IMR-90 (cell line): ENCODE results near the gene NAA60. TPM values are rescaled to one million over a fixed set of nuclear protein-coding genes. Genes with fewer than 3 reads are reported as not detected.

Experiments
- ATAC-seq: fragments of 200-7000 bp; cut with Tn5 transposase; 2 replicates; pipeline ENCODE4 v1.9.1; 2020; ENCODE audit warnings: low read depth, mild to moderate bottlenecking, moderate library complexity
- BruUV-seq: library from RNA; stranded (reverse); fragments of 400-500 nt; replicated peaks from 2 replicates; lab custom pipeline; 2021; lab: Mats Ljungman, UMichigan
- CTCF ChIA-PET: fragments of 300-600 bp; formaldehyde crosslinking; extraction: SDS; loops from one replicate; lab custom pipeline; 2021; ENCODE audit warnings: antibody characterized with exemption; lab: Yijun Ruan, JAX
- POLR2A ChIA-PET: fragments of 300-600 bp; sonication (Branson Sonifier 250); formaldehyde crosslinking; loops from one replicate; lab custom pipeline; 2022; ENCODE audit warnings: antibody characterized with exemption; ENCODE audit not compliant: unreplicated experiment; lab: Charles Lee
- DNase-seq: peaks from one replicate; pipeline ENCODE4 v3.0.0; 2013
- H2AFZ ChIP-seq: replicated peaks from 2 replicates; pipeline ENCODE3; 2013; ENCODE audit warnings: low read length, mild to moderate bottlenecking; ENCODE audit not compliant: poor library complexity
- H2AK5ac ChIP-seq: 2 replicates; pipeline ENCODE4 v1.6.1; 2013; ENCODE audit warnings: low read depth, low read length, inconsistent platforms
- H2AK9ac ChIP-seq: replicated peaks from 2 replicates; pipeline ENCODE3; 2013; ENCODE audit warnings: mild to moderate bottlenecking, low read depth, low read length, moderate library complexity; ENCODE audit not compliant: poor library complexity
- H2BK120ac ChIP-seq: 2 replicates; pipeline ENCODE4 v1.6.1; 2013; ENCODE audit warnings: low read depth, low read length, inconsistent platforms
- H2BK15ac ChIP-seq: 3 replicates; pipeline ENCODE4 v1.6.1; 2013; ENCODE audit warnings: low read depth, low read length, inconsistent platforms
- H2BK20ac ChIP-seq: 2 replicates; pipeline ENCODE4 v1.6.1; 2013; ENCODE audit warnings: low read depth, mild to moderate bottlenecking, inconsistent platforms, low read length, moderate library complexity
- H2BK5ac ChIP-seq: 2 replicates; pipeline ENCODE4 v1.6.1; 2013; ENCODE audit warnings: mild to moderate bottlenecking, low read depth, low read length, inconsistent platforms; ENCODE audit not compliant: poor library complexity, severe bottlenecking
- H3K14ac ChIP-seq: replicated peaks from 2 replicates; pipeline ENCODE4 v1.6.1; 2013; ENCODE audit warnings: low read depth, low read length, inconsistent platforms
- H3K18ac ChIP-seq: 2 replicates; pipeline ENCODE4 v1.6.1; 2013; ENCODE audit warnings: low read depth, low read length, control low read depth
- H3K23ac ChIP-seq: 2 replicates; pipeline ENCODE4 v1.6.1; 2013; ENCODE audit warnings: low read depth, low read length, inconsistent platforms
- H3K27ac ChIP-seq: 2 replicates; pipeline ENCODE4 v1.5.1; 2013; ENCODE audit warnings: mild to moderate bottlenecking, control low read depth, low read length; ENCODE audit not compliant: insufficient read depth
- H3K27me3 ChIP-seq: 2 replicates; pipeline ENCODE4 v1.6.1; 2013; ENCODE audit warnings: low read length; ENCODE audit not compliant: control insufficient read depth, insufficient read depth
- H3K36me3 ChIP-seq: 2 replicates; pipeline ENCODE4 v1.6.1; 2013; ENCODE audit warnings: low read length, mixed read lengths; ENCODE audit not compliant: control insufficient read depth, insufficient read depth
- H3K4ac ChIP-seq: 2 replicates; pipeline ENCODE4 v1.6.1; 2013; ENCODE audit warnings: low read depth, low read length, inconsistent platforms
- H3K4me1 ChIP-seq: 2 replicates; pipeline ENCODE4 v1.6.1; 2013; ENCODE audit warnings: low read length, mixed read lengths; ENCODE audit not compliant: control insufficient read depth, insufficient read depth
- H3K4me2 ChIP-seq: 2 replicates; pipeline ENCODE4 v1.6.1; 2013; ENCODE audit warnings: low read depth, mild to moderate bottlenecking, control low read depth, low read length, moderate library complexity
- H3K4me3 ChIP-seq: 2 replicates; pipeline ENCODE4 v1.5.1; 2013; ENCODE audit warnings: low read depth, mild to moderate bottlenecking, control low read depth, low read length, moderate library complexity; ENCODE audit not compliant: insufficient read depth
- H3K56ac ChIP-seq: 2 replicates; pipeline ENCODE4 v1.6.1; 2013; ENCODE audit warnings: low read length, inconsistent platforms; ENCODE audit not compliant: insufficient read depth; ENCODE audit errors: extremely low read depth
- H3K79me1 ChIP-seq, 2 experiments: 2 replicates each; pipeline ENCODE4 v1.6.1; 2013; ENCODE audit warnings: low read length in 2 of 2, inconsistent platforms in 1 of 2, low read depth in 1 of 2
- H3K9ac ChIP-seq: 2 replicates; pipeline ENCODE4 v1.6.1; 2013; ENCODE audit warnings: low read depth, low read length, control low read depth
- H3K9me1 ChIP-seq: 2 replicates; pipeline ENCODE4 v1.6.1; 2013; ENCODE audit warnings: low read length, inconsistent platforms; ENCODE audit not compliant: insufficient read depth
- H3K9me3 ChIP-seq: 2 replicates; pipeline ENCODE4 v1.6.1; 2013; ENCODE audit warnings: low read length; ENCODE audit not compliant: control insufficient read depth, insufficient read depth
- H4K20me1 ChIP-seq: 2 replicates; pipeline ENCODE4 v1.6.1; 2013; ENCODE audit warnings: low read length, inconsistent platforms; ENCODE audit not compliant: insufficient read depth
- H4K5ac ChIP-seq: 2 replicates; pipeline ENCODE4 v1.6.1; 2013; ENCODE audit warnings: mild to moderate bottlenecking, low read depth, low read length, control low read depth
- H4K8ac ChIP-seq, 2 experiments: 2 replicates each; pipeline ENCODE4 v1.6.1; 2013; ENCODE audit warnings: low read depth in 2 of 2, low read length in 2 of 2, control low read depth in 1 of 2, inconsistent platforms in 1 of 2
- H4K91ac ChIP-seq: 2 replicates; pipeline ENCODE4 v1.6.1; 2013; ENCODE audit warnings: low read depth, low read length, inconsistent platforms; ENCODE audit not compliant: insufficient read depth
- BHLHE40 ChIP-seq: fragments of 150-350 bp; IDR thresholded peaks from 2 replicates; pipeline ENCODE4 v1.6.1; 2016; ENCODE audit warnings: mild to moderate bottlenecking, low read depth, low read length
- CEBPB ChIP-seq: IDR thresholded peaks from 2 replicates; pipeline ENCODE4 v1.6.1; 2012; ENCODE audit warnings: low read depth, low read length, improper control_type of control experiment
- FOS ChIP-seq: fragments of 150-350 bp; IDR thresholded peaks from 2 replicates; pipeline ENCODE4 v1.6.1; 2016; ENCODE audit warnings: low read depth, low read length
- WGBS, 2 experiments: methylation state at CpG; one replicate each; pipeline versions ENCODE4 v1.1.5 to v1.1.7; 2013; ENCODE audit warnings: missing lambda C conversion rate in 2 of 2; ENCODE audit not compliant: insufficient read length in 1 of 2; ENCODE audit errors: extremely low coverage in 2 of 2; 5-methylcytosine and 5-hydroxymethylcytosine counted together
- dilution Hi-C: fragments of 300-500 bp; cut with HindIII; formaldehyde crosslinking; loops from one replicate; pipeline ENCODE4 v1.14.3; 2018; ENCODE audit warnings: low sequenced_read_pairs; ENCODE audit not compliant: unreplicated experiment
- in situ Hi-C: fragments of 300-500 bp; cut with MboI; formaldehyde crosslinking; loops from 3 replicates; pipeline ENCODE4 v1.14.3; 2019; ENCODE audit warnings: low sequenced_read_pairs, inconsistent platforms, mixed read lengths
- intact Hi-C: fragments of 100-400 bp; cut with micrococcal nuclease; formaldehyde crosslinking; loops from 2 replicates; pipeline ENCODE4 v1.10.0; 2022
- microRNA-seq, 2 experiments: library from miRNA; stranded (forward) in 1 of 2; unstranded in 1 of 2; fragments of 10-50 nt in 1 of 2; fragments of <30 nt in 1 of 2; gene quantifications in 1 of 2; microRNA quantifications in 1 of 2; one replicate each; pipeline versions ENCODE3 to v1.1.0; 2013 to 2020; ENCODE audit not compliant: insufficient read depth in 1 of 2, insufficient read length in 1 of 2, unreplicated experiment in 1 of 2
- polyA plus RNA-seq, 3 experiments: library from polyadenylated mRNA; depleted of rRNA; stranded (reverse); fragments of >200 nt; gene quantifications; 2 replicates each; pipeline ENCODE4 v1.2.3, GENCODE V29; 2012; ENCODE audit warnings: low replicate concordance in 1 of 3
- small RNA-seq, 5 experiments: library from RNA; depleted of rRNA; stranded (forward); fragments of <200 nt; gene quantifications; one replicate each; pipeline ENCODE3, GENCODE V24; 2012
- total RNA-seq: library from RNA; depleted of rRNA; stranded (reverse); fragments of >200 nt; gene quantifications from 2 replicates; pipeline ENCODE4 v1.2.3, GENCODE V29; 2012; rRNA removed
- TF ChIP-seq, protein P1 (sequence below): conservative IDR thresholded peaks from 2 replicates; pipeline ENCODE4 v1.5.1; 2012; ENCODE audit warnings: mild to moderate bottlenecking, low read depth, low read length, improper control_type of control experiment

The NAA60 gene
- total and polyA plus RNA-seq, 2 of the 4 experiments (the other 2 are of a cell fraction), result 7.5 to 18.0 TPM

- CTCF ChIA-PET, result interaction anchor here (1.1 kb wide), 1 partner anchor 10 kb away, joined by 4 read pairs; no protein-coding TSS in a partner anchor
- Histone ChIP-seq H3K4me2 (peak overlapping the region; percentile 76), H2AK5ac (peak overlapping the region; percentile 65; the same call in 1 of the 2 replicates), H2BK5ac (peak overlapping the region; percentile 92), H2BK20ac (peak overlapping the region; percentile 65), H3K18ac (peak overlapping the region; percentile 92), H2BK15ac (peak overlapping the region; percentile 78; the same call in 1 of the 3 replicates), H2BK120ac (peak overlapping the region; percentile 96), H3K4me1 (peaks cover 20% of the 10 kb centered on the region), H3K9me3 (no peaks in the 10 kb centered on the region), H3K14ac (peak overlapping the region; percentile 67; the same call in 1 of the 2 replicates), H4K91ac (peak overlapping the region; percentile 77), H2AK9ac (peak overlapping the region; percentile 10), H4K5ac (peak overlapping the region; percentile 74), H3K4me3 (no peak overlapping the region), H3K79me1 (0 out of 4 replicates have a peak, but pooled peaks cover 0 to 6% of the 10 kb centered on the region in 2 experiments), H4K20me1 (peaks cover 7% of the 10 kb centered on the region; the same call in 1 of the 2 replicates), H3K23ac (peak overlapping the region; percentile 15; the same call in 1 of the 2 replicates), H3K56ac (no peak overlapping the region), H3K9ac (peak overlapping the region; percentile 11; the same call in 1 of the 2 replicates), H3K36me3 (peaks cover 21% of the 10 kb centered on the region), H3K27me3 (no peaks in the 10 kb centered on the region), H3K27ac (peak overlapping the region; percentile 99; the same call in 1 of the 2 replicates), H3K9me1 (peaks cover 26% of the 10 kb centered on the region), H3K4ac (peak overlapping the region; percentile 92), H2AFZ (no peak overlapping the region), H4K8ac (peak overlapping the region in 1 of 2 experiments; percentile 75; a peak in 2 of 4 replicates)
- POLR2A ChIA-PET, result interaction anchor here (0.5 kb wide), 1 partner anchor 400 kb away, joined by 17 read pairs; no protein-coding TSS in a partner anchor
- BruUV-seq, result TSS peak; percentile 52
- TF ChIP-seq, protein P1, sequence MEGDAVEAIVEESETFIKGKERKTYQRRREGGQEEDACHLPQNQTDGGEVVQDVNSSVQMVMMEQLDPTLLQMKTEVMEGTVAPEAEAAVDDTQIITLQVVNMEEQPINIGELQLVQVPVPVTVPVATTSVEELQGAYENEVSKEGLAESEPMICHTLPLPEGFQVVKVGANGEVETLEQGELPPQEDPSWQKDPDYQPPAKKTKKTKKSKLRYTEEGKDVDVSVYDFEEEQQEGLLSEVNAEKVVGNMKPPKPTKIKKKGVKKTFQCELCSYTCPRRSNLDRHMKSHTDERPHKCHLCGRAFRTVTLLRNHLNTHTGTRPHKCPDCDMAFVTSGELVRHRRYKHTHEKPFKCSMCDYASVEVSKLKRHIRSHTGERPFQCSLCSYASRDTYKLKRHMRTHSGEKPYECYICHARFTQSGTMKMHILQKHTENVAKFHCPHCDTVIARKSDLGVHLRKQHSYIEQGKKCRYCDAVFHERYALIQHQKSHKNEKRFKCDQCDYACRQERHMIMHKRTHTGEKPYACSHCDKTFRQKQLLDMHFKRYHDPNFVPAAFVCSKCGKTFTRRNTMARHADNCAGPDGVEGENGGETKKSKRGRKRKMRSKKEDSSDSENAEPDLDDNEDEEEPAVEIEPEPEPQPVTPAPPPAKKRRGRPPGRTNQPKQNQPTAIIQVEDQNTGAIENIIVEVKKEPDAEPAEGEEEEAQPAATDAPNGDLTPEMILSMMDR, result no peak
- peak; percentile 79 for TF ChIP-seq CEBPB
- peak; percentile 54; the same call in 1 of the 2 replicates for TF ChIP-seq FOS
- TF ChIP-seq BHLHE40, result peak; percentile 39; the same call in 1 of the 2 replicates
- peak; percentile 93 for ATAC-seq
- peak; percentile 93 for DNase-seq
- dilution Hi-C loops, result no loop called here
- no CpG with 5 or more reads among the region's 3 CpGs for WGBS, 2 experiments
- in situ Hi-C loops, result no loop called here
- intact Hi-C loops, result no loop called here
Observed at GRCh38 chr16:3536271-3536731, 92.8 kb downstream of the NAA60 start.

Small RNA genes lying within 50 kb of the gene (microRNA-seq; reads per million reads assigned to microRNA genes)
- 0 reads per million in 2 experiments for gene MIR6126

Small RNA genes lying within 50 kb of the gene (small RNA-seq; reads per million reads assigned to genes)
- gene MIR6126, result 0 reads per million in 5 experiments

Other genes with a start within 250 kb of the NAA60 start
- gene ZNF200, start 208.5 kb upstream of the NAA60 start, total RNA-seq, result 7.5 and 8.3 TPM in 2 replicates
- gene ZNF200, start 208.5 kb upstream of the NAA60 start, polyA plus RNA-seq (2012; rRNA removed), result 2.8 and 3.7 TPM in 2 replicates
- not detected in 2 replicates for gene MEFV, start 187.0 kb upstream of the NAA60 start, total RNA-seq
- not detected in 2 replicates for gene MEFV, start 187.0 kb upstream of the NAA60 start, polyA plus RNA-seq (2012; rRNA removed)
- 36.1 and 40.3 TPM in 2 replicates for gene ZNF263, start 160.2 kb upstream of the NAA60 start, total RNA-seq
- gene ZNF263, start 160.2 kb upstream of the NAA60 start, polyA plus RNA-seq (2012; rRNA removed), result 17.1 and 20.8 TPM in 2 replicates
- gene TIGD7, start 138.2 kb upstream of the NAA60 start, total RNA-seq, result 2.7 and 3.9 TPM in 2 replicates
- gene TIGD7, start 138.2 kb upstream of the NAA60 start, polyA plus RNA-seq (2012; rRNA removed), result 2.1 and 2.5 TPM in 2 replicates
- 15.4 and 17.8 TPM in 2 replicates for gene ZNF75A, start 138.2 kb upstream of the NAA60 start, total RNA-seq
- gene ZNF75A, start 138.2 kb upstream of the NAA60 start, polyA plus RNA-seq (2012; rRNA removed), result 9.2 and 14.6 TPM in 2 replicates
- gene OR2C1, start 87.8 kb upstream of the NAA60 start, total RNA-seq, result under 0.01 TPM in 1 of 2 replicates, not detected in the other
- 0.05 TPM in 1 of 2 replicates, not detected in the other for gene OR2C1, start 87.8 kb upstream of the NAA60 start, polyA plus RNA-seq (2012; rRNA removed)
- 10.0 and 16.5 TPM in 2 replicates for gene ZSCAN32, start 42.7 kb upstream of the NAA60 start, total RNA-seq
- gene ZSCAN32, start 42.7 kb upstream of the NAA60 start, polyA plus RNA-seq (2012; rRNA removed), result 10.3 and 13.0 TPM in 2 replicates
- gene ZNF174, start 42.5 kb upstream of the NAA60 start, total RNA-seq, result 5.3 and 7.2 TPM in 2 replicates
- gene ZNF174, start 42.5 kb upstream of the NAA60 start, polyA plus RNA-seq (2012; rRNA removed), result 9.4 and 10.6 TPM in 2 replicates
- gene ZNF597, start 176 bp upstream of the NAA60 start, total RNA-seq, result 3.0 and 3.1 TPM in 2 replicates
- gene ZNF597, start 176 bp upstream of the NAA60 start, polyA plus RNA-seq (2012; rRNA removed), result 0.79 and 0.91 TPM in 2 replicates
- not detected in 2 replicates for gene C16orf90, start 51.8 kb downstream of the NAA60 start, total RNA-seq
- not detected in 2 replicates for gene C16orf90, start 51.8 kb downstream of the NAA60 start, polyA plus RNA-seq (2012; rRNA removed)
- 6.8 and 13.3 TPM in 2 replicates for gene CLUAP1, start 57.3 kb downstream of the NAA60 start, total RNA-seq
- gene CLUAP1, start 57.3 kb downstream of the NAA60 start, polyA plus RNA-seq (2012; rRNA removed), result 10.7 and 14.4 TPM in 2 replicates
- not detected in 2 replicates for gene NLRC3, start 133.7 kb downstream of the NAA60 start, total RNA-seq
- gene NLRC3, start 133.7 kb downstream of the NAA60 start, polyA plus RNA-seq (2012; rRNA removed), result not detected in 2 replicates
- gene SLX4, start 167.9 kb downstream of the NAA60 start, total RNA-seq, result 1.3 and 1.7 TPM in 2 replicates
- 2.8 and 3.1 TPM in 2 replicates for gene SLX4, start 167.9 kb downstream of the NAA60 start, polyA plus RNA-seq (2012; rRNA removed)
- 5.4 and 6.1 TPM in 2 replicates for gene DNASE1, start 211.0 kb downstream of the NAA60 start, total RNA-seq
- 12.9 and 15.9 TPM in 2 replicates for gene DNASE1, start 211.0 kb downstream of the NAA60 start, polyA plus RNA-seq (2012; rRNA removed)